K562 (cell line): Measurements from ENCODE around the gene IGSF21. TPM values are rescaled to one million over a fixed set of nuclear protein-coding genes. Genes with fewer than 3 reads are reported as not detected.
A peak's percentile ranks its signal among the peaks of the same experiment; 100 is the strongest.

Experiments used
- ATAC-seq: fragments of 200-7000 bp; cut with Tn5 transposase; 3 replicates; pipeline ENCODE4 v1.9.1; 2020; ENCODE audit warnings: moderate library complexity
- BruUV-seq: library from RNA; stranded (reverse); fragments of 400-500 nt; replicated peaks from 2 replicates; lab custom pipeline; 2021; lab: Mats Ljungman, UMichigan
- CTCF ChIA-PET: fragments of 300-600 bp; formaldehyde crosslinking; extraction: SDS; loops from one replicate; lab custom pipeline; 2021; ENCODE audit warnings: low intra/inter-chr PET ratio; lab: Yijun Ruan, JAX
- POLR2A ChIA-PET: fragments of 300-600, 350-650 bp; sonication (Branson Sonifier 250); formaldehyde crosslinking; extraction: SDS; loops from one replicate; lab custom pipeline; 2021; ENCODE audit warnings: antibody characterized with exemption, inconsistent platforms; lab: Yijun Ruan, JAX
- DNase-seq, 4 experiments: peaks; one replicate each; pipeline versions ENCODE4 v3.0.0 to v3.0.0-alpha.2; 2011 to 2018; ENCODE audit warnings: low spot score in 3 of 4, mixed read lengths in 3 of 4; ENCODE audit errors: extremely low read depth in 1 of 4
- FAIRE-seq: peaks from 2 replicates; lab custom pipeline; 2011; peaks lifted over from hg19 to GRCh38; lab: Jason Lieb, UNC
- H2AFZ ChIP-seq: 2 replicates; pipeline ENCODE4 v1.6.0; 2011; ENCODE audit warnings: low read depth, low read length, control low read depth, inconsistent platforms
- H3K27ac ChIP-seq: fragments of 200-600 bp; 3 replicates; pipeline ENCODE4 v1.8.0; 2011; ENCODE audit warnings: low read depth, mild to moderate bottlenecking, control low read depth, inconsistent platforms, low read length, moderate library complexity, mixed read lengths; ENCODE audit errors: extremely low read depth
- H3K27me3 ChIP-seq, 2 experiments: fragments of 300-600 bp in 1 of 2; 2 replicates in 1 of 2; 3 replicates in 1 of 2; pipeline versions ENCODE4 v1.6.0 to v1.8.0; 2011; ENCODE audit warnings: inconsistent platforms in 2 of 2, low read length in 2 of 2, mild to moderate bottlenecking in 1 of 2, mixed read lengths in 1 of 2, moderate library complexity in 1 of 2; ENCODE audit not compliant: control insufficient read depth in 2 of 2, insufficient read depth in 2 of 2
- H3K36me3 ChIP-seq: fragments of 300-600 bp; 3 replicates; pipeline ENCODE4 v1.8.0; 2011; ENCODE audit warnings: mild to moderate bottlenecking, low read length, inconsistent platforms; ENCODE audit not compliant: control insufficient read depth, insufficient read depth
- H3K4me1 ChIP-seq, 2 experiments: fragments of 200-600 bp in 1 of 2; replicated peaks in 1 of 2; 2 replicates in 1 of 2; 3 replicates in 1 of 2; pipeline versions ENCODE4 v1.5.1 to v1.8.0; 2011; ENCODE audit warnings: inconsistent platforms in 2 of 2, low read length in 2 of 2, mild to moderate bottlenecking in 1 of 2, mixed read lengths in 1 of 2, moderate library complexity in 1 of 2; ENCODE audit not compliant: control insufficient read depth in 2 of 2, insufficient read depth in 2 of 2
- H3K4me2 ChIP-seq: 2 replicates; pipeline ENCODE4 v1.6.1; 2011; ENCODE audit warnings: low read length, control low read depth, inconsistent platforms, mixed read lengths; ENCODE audit not compliant: insufficient read depth
- H3K4me3 ChIP-seq: fragments of 200-600 bp; sonication (generic), shearing (Covaris generic); 2 replicates; pipeline ENCODE4 v1.5.1; 2016; ENCODE audit warnings: control low read depth, inconsistent platforms
- H3K79me2 ChIP-seq: fragments of 200-600 bp; 3 replicates; pipeline ENCODE4 v1.8.0; 2011; ENCODE audit warnings: low read length, inconsistent platforms; ENCODE audit not compliant: control insufficient read depth, insufficient read depth
- H3K9ac ChIP-seq, 2 experiments: 2 replicates each; pipeline versions ENCODE4 v1.6.0 to v1.6.1; 2011; ENCODE audit warnings: low read depth in 2 of 2, low read length in 2 of 2, control low read depth in 1 of 2, inconsistent platforms in 1 of 2, mild to moderate bottlenecking in 1 of 2, mixed read lengths in 1 of 2; ENCODE audit not compliant: insufficient read depth in 1 of 2
- H3K9me1 ChIP-seq: one replicate; pipeline ENCODE4 v1.6.0; 2011; ENCODE audit warnings: inconsistent platforms, mild to moderate bottlenecking, low read length, moderate library complexity; ENCODE audit not compliant: control insufficient read depth, insufficient read depth
- H3K9me3 ChIP-seq: replicated peaks from 2 replicates; pipeline ENCODE4 v1.5.1; 2011; ENCODE audit warnings: low read depth, low read length, inconsistent platforms; ENCODE audit not compliant: control insufficient read depth, insufficient read depth
- H4K20me1 ChIP-seq: replicated peaks from 2 replicates; pipeline ENCODE4 v1.6.1; 2011; ENCODE audit warnings: low read length, inconsistent platforms, mixed read lengths; ENCODE audit not compliant: control insufficient read depth, insufficient read depth
- EWSR1 ChIP-seq: fragments of 450-650 bp; IDR thresholded peaks from 2 replicates; pipeline ENCODE4 v1.6.1; 2018; ENCODE audit warnings: borderline replicate concordance, mild to moderate bottlenecking, low read depth, moderate library complexity; ENCODE audit not compliant: partially characterized antibody
- SMARCA5 ChIP-seq: fragments of 450-650 bp; IDR thresholded peaks from 2 replicates; pipeline ENCODE4 v1.6.1; 2016
- THRAP3 ChIP-seq: fragments of 450-650 bp; IDR thresholded peaks from 2 replicates; pipeline ENCODE4 v1.6.1; 2016; ENCODE audit warnings: mild to moderate bottlenecking, inconsistent platforms, borderline replicate concordance
- whole genome bisulfite sequencing: fragments of 100-300 bp; shearing (Covaris generic); methylation state at CpG from one replicate; pipeline ENCODE4 v1.1.6; 2016; ENCODE audit warnings: low coverage, mixed read lengths; ENCODE audit not compliant: insufficient coverage; ENCODE audit errors: missing lambda C conversion rate; 5-methylcytosine and 5-hydroxymethylcytosine counted together
- in situ Hi-C: fragments of 300-500 bp; cut with MboI; formaldehyde crosslinking; loops from 4 replicates; pipeline ENCODE4 v1.15.0; 2018; ENCODE audit warnings: inconsistent platforms, mixed read lengths
- intact Hi-C: fragments of 100-400 bp; cut with micrococcal nuclease; formaldehyde crosslinking; loops from 2 replicates; pipeline ENCODE4 v1.14.2; 2022
- polyA plus RNA-seq, 8 experiments: library from polyadenylated mRNA; depleted of rRNA in 4 of 8; stranded (reverse) in 5 of 8; unstranded in 3 of 8; fragments of >200 nt; fragmentation: Nextera tagmentation in 2 of 8; fragmentation: Illumina TruSeq in 1 of 8; extraction: Ambion mirVana in 2 of 8; extraction: Trizol in 1 of 8; gene quantifications; 2 replicates each; pipeline versions ENCODE4 v1.2.1 to v1.2.3, GENCODE V29; 2011 to 2014; ENCODE audit warnings: inconsistent platforms in 1 of 8, missing spikeins in 1 of 8
- total RNA-seq, 7 experiments: library from RNA; depleted of rRNA in 6 of 7; stranded (reverse); fragments of >200 nt in 6 of 7; fragmentation: Illumina TruSeq in 2 of 7; extraction: Trizol in 2 of 7; gene quantifications; 2 replicates each; pipeline versions ENCODE4 v1.2.1 to v1.2.3, GENCODE V29; 2011 to 2021; ENCODE audit warnings: low replicate concordance in 1 of 7
- TF ChIP-seq, protein P1 (sequence below): fragments of 200-800 bp; sonication (Bioruptor generic); IDR thresholded peaks from 2 replicates; pipeline ENCODE4 v1.6.1; 2016; ENCODE audit warnings: missing genetic modification characterization, missing compliant biosample characterization

Gene IGSF21
- total and polyA plus RNA-seq, 9 of the 15 experiments (the other 6 are each of a cell fraction or from before 2014, with no cell fraction given) = not detected

DNA sequence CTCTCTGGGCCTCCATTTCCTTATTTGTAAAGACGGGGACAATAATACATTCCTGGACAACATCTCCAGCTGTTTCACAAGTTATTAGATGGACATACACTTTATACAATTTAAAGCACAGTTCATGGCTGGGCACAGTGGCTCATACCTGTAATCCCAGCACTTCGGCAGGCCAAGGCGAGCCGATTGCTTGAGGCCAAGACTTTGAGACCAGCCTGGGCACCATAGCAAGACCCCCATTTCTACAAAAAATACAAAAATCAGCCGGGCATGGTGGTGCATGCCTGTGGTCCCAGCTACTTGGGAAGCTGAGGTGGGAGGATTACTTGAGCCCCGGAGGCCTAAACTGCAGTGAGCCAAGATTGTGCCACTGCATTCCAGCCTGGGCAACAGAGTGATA is 34.1 kb downstream of the IGSF21 start (continued):
- TF ChIP-seq, protein P1, sequence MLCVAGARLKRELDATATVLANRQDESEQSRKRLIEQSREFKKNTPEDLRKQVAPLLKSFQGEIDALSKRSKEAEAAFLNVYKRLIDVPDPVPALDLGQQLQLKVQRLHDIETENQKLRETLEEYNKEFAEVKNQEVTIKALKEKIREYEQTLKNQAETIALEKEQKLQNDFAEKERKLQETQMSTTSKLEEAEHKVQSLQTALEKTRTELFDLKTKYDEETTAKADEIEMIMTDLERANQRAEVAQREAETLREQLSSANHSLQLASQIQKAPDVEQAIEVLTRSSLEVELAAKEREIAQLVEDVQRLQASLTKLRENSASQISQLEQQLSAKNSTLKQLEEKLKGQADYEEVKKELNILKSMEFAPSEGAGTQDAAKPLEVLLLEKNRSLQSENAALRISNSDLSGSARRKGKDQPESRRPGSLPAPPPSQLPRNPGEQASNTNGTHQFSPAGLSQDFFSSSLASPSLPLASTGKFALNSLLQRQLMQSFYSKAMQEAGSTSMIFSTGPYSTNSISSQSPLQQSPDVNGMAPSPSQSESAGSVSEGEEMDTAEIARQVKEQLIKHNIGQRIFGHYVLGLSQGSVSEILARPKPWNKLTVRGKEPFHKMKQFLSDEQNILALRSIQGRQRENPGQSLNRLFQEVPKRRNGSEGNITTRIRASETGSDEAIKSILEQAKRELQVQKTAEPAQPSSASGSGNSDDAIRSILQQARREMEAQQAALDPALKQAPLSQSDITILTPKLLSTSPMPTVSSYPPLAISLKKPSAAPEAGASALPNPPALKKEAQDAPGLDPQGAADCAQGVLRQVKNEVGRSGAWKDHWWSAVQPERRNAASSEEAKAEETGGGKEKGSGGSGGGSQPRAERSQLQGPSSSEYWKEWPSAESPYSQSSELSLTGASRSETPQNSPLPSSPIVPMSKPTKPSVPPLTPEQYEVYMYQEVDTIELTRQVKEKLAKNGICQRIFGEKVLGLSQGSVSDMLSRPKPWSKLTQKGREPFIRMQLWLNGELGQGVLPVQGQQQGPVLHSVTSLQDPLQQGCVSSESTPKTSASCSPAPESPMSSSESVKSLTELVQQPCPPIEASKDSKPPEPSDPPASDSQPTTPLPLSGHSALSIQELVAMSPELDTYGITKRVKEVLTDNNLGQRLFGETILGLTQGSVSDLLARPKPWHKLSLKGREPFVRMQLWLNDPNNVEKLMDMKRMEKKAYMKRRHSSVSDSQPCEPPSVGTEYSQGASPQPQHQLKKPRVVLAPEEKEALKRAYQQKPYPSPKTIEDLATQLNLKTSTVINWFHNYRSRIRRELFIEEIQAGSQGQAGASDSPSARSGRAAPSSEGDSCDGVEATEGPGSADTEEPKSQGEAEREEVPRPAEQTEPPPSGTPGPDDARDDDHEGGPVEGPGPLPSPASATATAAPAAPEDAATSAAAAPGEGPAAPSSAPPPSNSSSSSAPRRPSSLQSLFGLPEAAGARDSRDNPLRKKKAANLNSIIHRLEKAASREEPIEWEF (CRISPR knock-in tag) = no peak

- Histone ChIP-seq H3K4me1 (no peaks in the 10 kb centered on the region), H3K27me3 (peaks cover 2 to 39% of the 10 kb centered on the region in 2 experiments; a peak in 3 of 5 replicates), H2AFZ (no peak overlapping the region), H3K27ac (no peak overlapping the region), H3K4me3 (no peak overlapping the region), H3K9ac (no peak overlapping the region; a peak in 1 of 4 replicates), H4K20me1 (peaks cover 9% of the 10 kb centered on the region), H3K36me3 (no peaks in the 10 kb centered on the region), H3K79me2 (no peaks in the 10 kb centered on the region), H3K9me3 (no peaks in the 10 kb centered on the region), H3K4me2 (no peak overlapping the region), H3K9me1 (no peaks in the 10 kb centered on the region)
- 0% methylated on average over 6 of the region's 6 CpGs for WGBS
- in situ Hi-C loops = no loop called here
- no TSS peak for BruUV-seq
- ATAC-seq (peak; percentile 69), DNase-seq (no peak), FAIRE-seq (no peak)
- TF ChIP-seq THRAP3 (no peak), EWSR1 (no peak), SMARCA5 (no peak)
- CTCF ChIA-PET = no interaction called here
- POLR2A ChIA-PET = interaction anchor here (0.6 kb wide), 1 partner anchor 10 kb away, joined by 3 read pairs; no protein-coding TSS in a partner anchor
- intact Hi-C loops = no loop called here
Observed at GRCh38 chr1:18142471-18142870, 34.9 kb downstream of the IGSF21 start.
